ENCODE results near the gene SEPTIN10.
"Not testable (repeated sequence)": the region's sequence is repeated elsewhere in the genome, so short reads cannot be mapped to it uniquely, and the experiment has no call there.

The SEPTIN10 gene

GRCh38 chr2:109633284-109633961 is 19.7 kb upstream of the SEPTIN10 start:
- DNase-seq (ENCODE audit: low read depth): no peak

- no peak for DNase-seq (ENCODE audit: low read depth)
These were observed 18.5 kb upstream of the SEPTIN10 start for GRCh38 chr2:109632158-109632789.

- DNase-seq (ENCODE audit: low read depth): no peak
These were observed 18.0 kb upstream of the SEPTIN10 start for GRCh38 chr2:109631741-109632140.

GRCh38 chr2:109630441-109631430 is 17.0 kb upstream of the SEPTIN10 start:
- no peak for DNase-seq (ENCODE audit: low read depth)

- no peak for DNase-seq (ENCODE audit: low read depth)
These were observed 16.1 kb upstream of the SEPTIN10 start for GRCh38 chr2:109629867-109630266.

- not testable (repeated sequence) for DNase-seq (ENCODE audit: low read depth)
These were observed 14.6 kb upstream of the SEPTIN10 start for GRCh38 chr2:109628321-109628720.

- DNase-seq (ENCODE audit: low read depth): no peak
These were observed 10.6 kb upstream of the SEPTIN10 start for GRCh38 chr2:109624339-109624738.

GRCh38 chr2:109623923-109624322 is 10.2 kb upstream of the SEPTIN10 start:
- DNase-seq (ENCODE audit: low read depth): no peak

GRCh38 chr2:109623297-109623696 is 9.5 kb upstream of the SEPTIN10 start:
- no peak for DNase-seq (ENCODE audit: low read depth)

GRCh38 chr2:109619032-109619615 is 5.4 kb upstream of the SEPTIN10 start:
- DNase-seq (ENCODE audit: low read depth): no peak

- DNase-seq (ENCODE audit: low read depth): no peak
These were observed 2.4 kb upstream of the SEPTIN10 start for GRCh38 chr2:109616184-109616583.

GRCh38 chr2:109615637-109616144 is 1.9 kb upstream of the SEPTIN10 start:
- no peak for DNase-seq (ENCODE audit: low read depth)

GRCh38 chr2:109614715-109615636 is 1.2 kb upstream of the SEPTIN10 start:
- DNase-seq (ENCODE audit: low read depth): no peak

GRCh38 chr2:109613081-109613921 is 465 bp downstream of the SEPTIN10 start:
- DNase-seq (ENCODE audit: low read depth): no peak

GRCh38 chr2:109611467-109612095 is 2.2 kb downstream of the SEPTIN10 start:
- DNase-seq (ENCODE audit: low read depth): peak; percentile 78

GRCh38 chr2:109609352-109610024 is 4.3 kb downstream of the SEPTIN10 start:
- DNase-seq (ENCODE audit: low read depth): peak; percentile 75

- DNase-seq (ENCODE audit: low read depth): no peak
These were observed 6.0 kb downstream of the SEPTIN10 start for GRCh38 chr2:109607766-109608165.

- no peak for DNase-seq (ENCODE audit: low read depth)
These were observed 9.2 kb downstream of the SEPTIN10 start for GRCh38 chr2:109604597-109604996.

GRCh38 chr2:109602617-109603188 is 11.1 kb downstream of the SEPTIN10 start:
- DNase-seq (ENCODE audit: low read depth): no peak

Data from HS-5 (cell line).